KBM-7 (cell line): Measurements from ENCODE around the gene SPATA31A7.
"Not testable (repeated sequence)": the region's sequence is repeated elsewhere in the genome, so short reads cannot be mapped to it uniquely, and the experiment has no call there.

Experiments used
- DNase-seq: peaks from one replicate; pipeline ENCODE4 v3.0.0-alpha.2; 2015
- in situ Hi-C: fragments of 300-500 bp; cut with MboI; formaldehyde crosslinking; loops from 2 replicates; pipeline ENCODE4 v1.14.3; 2020; ENCODE audit warnings: low sequenced_read_pairs, low pct_unique_long_range_greater_than_20kb, mixed read lengths

The SPATA31A7 gene

GRCh38 chr9:61189736-61190135, at the start of gene SPATA31A7:
Gene SPATA31A7 (plus strand): TSS chr9:61190036. CDS start chr9:61190065, 29 bp downstream.
- in situ Hi-C loops, DNase-seq: not testable (repeated sequence)

DNA sequence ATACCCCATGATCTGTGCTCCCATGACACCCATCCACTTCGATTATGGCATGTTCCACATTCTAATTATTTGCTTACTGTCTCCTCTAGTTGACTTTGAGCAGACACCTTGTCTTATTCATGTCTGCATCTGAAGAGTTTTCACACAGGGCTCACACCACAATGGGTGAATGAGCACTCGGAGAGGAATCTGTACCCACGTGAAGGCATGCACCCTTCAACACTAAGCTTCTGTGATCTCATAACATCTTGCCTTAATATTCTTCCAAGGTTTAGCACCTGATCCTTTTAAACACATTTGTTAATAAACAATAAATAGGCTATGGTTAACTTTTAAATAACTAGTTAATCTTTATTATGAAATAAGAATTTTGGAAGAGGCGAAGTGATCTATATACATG, 36.6 kb downstream of the SPATA31A7 start:
- DNase-seq, in situ Hi-C loops: not testable (repeated sequence)
